Transverse colon (tissue), 4 donors: Measurements from ENCODE around the gene EXOC5. TPM values are rescaled to one million over a fixed set of nuclear protein-coding genes. Genes with fewer than 3 reads are reported as not detected.
"Not testable (repeated sequence)": the region's sequence is repeated elsewhere in the genome, so short reads cannot be mapped to it uniquely, and the experiment has no call there.

ENCODE experiments used
- DNase-seq: peaks from one replicate; pipeline ENCODE4 v3.0.0-alpha.2; 2019
- H3K27ac ChIP-seq, 4 donors: fragments of 200-600 bp; sonication (generic); 2 replicates each; pipeline ENCODE4 v1.5.1; 2016 to 2018; ENCODE audit warnings: inconsistent platforms in 4 of 4
- H3K27me3 ChIP-seq: fragments of 200-600 bp; sonication (generic); 2 replicates; pipeline ENCODE4 v1.5.1; 2017; ENCODE audit warnings: inconsistent platforms
- H3K36me3 ChIP-seq, 4 donors: fragments of 200-600 bp; sonication (generic); 2 replicates each; pipeline ENCODE4 v1.5.1; 2017 to 2019; ENCODE audit warnings: inconsistent platforms in 4 of 4
- H3K4me1 ChIP-seq, 4 donors: fragments of 200-600 bp; sonication (generic); 2 replicates each; pipeline ENCODE4 v1.5.1; 2017 to 2020; ENCODE audit warnings: inconsistent platforms in 4 of 4
- H3K4me3 ChIP-seq, 4 donors: fragments of 200-600 bp; sonication (generic); 1 replicate in 1 of 4; 2 replicates in 3 of 4; pipeline versions ENCODE4 v1.5.1 to v1.6.1; 2017 to 2019; ENCODE audit warnings: inconsistent platforms in 4 of 4
- H3K9me3 ChIP-seq, 2 donors: fragments of 200-600 bp; sonication (generic); 2 replicates each; pipeline ENCODE4 v1.5.1; 2017 to 2019; ENCODE audit warnings: inconsistent platforms in 2 of 2
- CTCF ChIP-seq, 5 experiments: fragments of 200-600 bp in 3 of 5; fragments of 450-650 bp in 2 of 5; sonication (generic) in 3 of 5; IDR thresholded peaks; 1 replicate in 2 of 5; 2 replicates in 3 of 5; pipeline ENCODE4 v1.5.1; 2016 to 2017; ENCODE audit warnings: antibody characterized with exemption in 5 of 5, inconsistent platforms in 3 of 5, mild to moderate bottlenecking in 2 of 5, moderate library complexity in 1 of 5
- EP300 ChIP-seq: sonication (generic); formaldehyde crosslinking; IDR thresholded peaks from one replicate; pipeline ENCODE4 v1.6.1; 2017; ENCODE audit warnings: antibody characterized with exemption, low read depth
- POLR2A ChIP-seq: fragments of 450-650 bp; IDR thresholded peaks from one replicate; pipeline ENCODE4 v1.6.1; 2016; ENCODE audit warnings: antibody characterized with exemption, mild to moderate bottlenecking, moderate library complexity
- POLR2AphosphoS5 ChIP-seq, 3 donors: sonication (generic); formaldehyde crosslinking; IDR thresholded peaks; one replicate each; pipeline ENCODE4 v1.6.1; 2016; ENCODE audit warnings: antibody characterized with exemption in 3 of 3
- WGBS, 2 donors: methylation state at CpG; one replicate each; pipeline ENCODE4 v1.1.5; 2018; ENCODE audit warnings: low coverage in 1 of 2; 5-methylcytosine and 5-hydroxymethylcytosine counted together
- in situ Hi-C, 4 donors: fragments of 200-750 bp; cut with MboI; loops; one replicate each; pipeline versions ENCODE4 v1.15.0 to v1.15.1; 2017; ENCODE audit warnings: low sequenced_read_pairs in 3 of 4, low pct_ligation_motif_present in 1 of 4, low pct_unique_long_range_greater_than_20kb in 1 of 4
- intact Hi-C: fragments of 100-400 bp; cut with DNase I; formaldehyde crosslinking; loops from one replicate; pipeline ENCODE4 v1.15.1; 2023; ENCODE audit warnings: low total_unique reads
- total RNA-seq, 4 donors: library from RNA; depleted of rRNA; stranded (reverse); fragments of >200 nt; gene quantifications; one replicate each; pipeline ENCODE4 v1.1.0, GENCODE V29; 2016

Gene EXOC5
- total RNA-seq, 4 donors from 2014 or later = 22.8 to 51.3 (median 29.2) TPM

GRCh38 chr14:57209561-57209960 is 59.1 kb downstream of the EXOC5 start:
- Histone ChIP-seq H3K4me1 (no peaks in the 10 kb centered on the region), H3K4me3 (no peak overlapping the region), H3K27me3 (no peaks in the 10 kb centered on the region), H3K9me3 (no peaks in the 10 kb centered on the region), H3K27ac (no peak overlapping the region), H3K36me3 (peaks cover 0 to 9% (median 3%) of the 10 kb centered on the region in 4 donors)
- 71 to 80% methylated on average over 4 of the region's 4 CpGs for WGBS, 2 donors
- intact Hi-C loops = no loop called here
- DNase-seq = no peak
- TF ChIP-seq POLR2AphosphoS5 (IDR thresholded peaks at IDR 0.05) = no peak
- no peak for TF ChIP-seq POLR2A
- in situ Hi-C loops = loop anchor here in 1 of 4 donors (10.0 kb wide), 1 partner anchor 655 kb away; no protein-coding TSS in a partner anchor

- Histone ChIP-seq H3K27ac (no peak overlapping the region), H3K4me3 (no peak overlapping the region), H3K36me3 (peaks cover 0 to 9% (median 3%) of the 10 kb centered on the region in 4 donors), H3K4me1 (no peaks in the 10 kb centered on the region), H3K9me3 (no peaks in the 10 kb centered on the region), H3K27me3 (no peaks in the 10 kb centered on the region)
- in situ Hi-C loops = loop anchor here in 1 of 4 donors (10.0 kb wide), 1 partner anchor 651 kb away; no protein-coding TSS in a partner anchor
- TF ChIP-seq POLR2AphosphoS5 (IDR thresholded peaks at IDR 0.05) (no peak), EP300 (no peak), CTCF (IDR thresholded peaks at IDR 0.05) (no peak), POLR2A (no peak)
- no peak for DNase-seq
- intact Hi-C loops = no loop called here
- 88 to 93% methylated on average over 5 of the region's 5 CpGs for WGBS, 2 donors
These were observed 62.8 kb downstream of the EXOC5 start for GRCh38 chr14:57205938-57206337.

GRCh38 chr14:57202672-57203071 is 66.0 kb downstream of the EXOC5 start:
- H3K27ac ChIP-seq, H3K36me3 ChIP-seq, H3K4me3 ChIP-seq, H3K9me3 ChIP-seq, DNase-seq, H3K4me1 ChIP-seq, H3K27me3 ChIP-seq, intact Hi-C loops: not testable (repeated sequence)
- in situ Hi-C loops = loop anchor here in 1 of 4 donors (10.0 kb wide), 1 partner anchor 648 kb away; no protein-coding TSS in a partner anchor
- TF ChIP-seq CTCF (IDR thresholded peaks at IDR 0.05) = peak in 3 of 5 experiments; percentile 36 to 39 (median 38)

- H3K36me3 ChIP-seq = no peaks in the 10 kb centered on the region
- 50 to 86% methylated on average over 1 to 6 of the region's 6 CpGs for WGBS, 2 donors
- TF ChIP-seq EP300 = no peak
- TF ChIP-seq POLR2A = no peak
- no peak for TF ChIP-seq CTCF (IDR thresholded peaks at IDR 0.05)
- TF ChIP-seq POLR2AphosphoS5 (IDR thresholded peaks at IDR 0.05) = no peak
- H3K27ac ChIP-seq = no peak overlapping the region
- intact Hi-C loops = no loop called here
- in situ Hi-C loops = loop anchor here in 1 of 4 donors (10.0 to 25.0 kb wide), 2 partner anchors 645 to 713 kb away; no protein-coding TSS in a partner anchor
- no peaks in the 10 kb centered on the region for H3K27me3 ChIP-seq
- H3K4me1 ChIP-seq = no peaks in the 10 kb centered on the region
- H3K4me3 ChIP-seq = no peak overlapping the region
- H3K9me3 ChIP-seq = no peaks in the 10 kb centered on the region
- no peak for DNase-seq
These were observed 68.8 kb downstream of the EXOC5 start for GRCh38 chr14:57199921-57200320.

GRCh38 chr14:57189070-57189469 is 79.6 kb downstream of the EXOC5 start:
- no peak for DNase-seq
- in situ Hi-C loops (loop anchor here in 1 of 4 donors (25.0 kb wide), 1 partner anchor 702 kb away; no protein-coding TSS in a partner anchor), intact Hi-C loops (no loop called here)
- H3K27ac ChIP-seq = no peak overlapping the region
- 61 to 66% methylated on average over 7 of the region's 7 CpGs for WGBS, 2 donors
- H3K9me3 ChIP-seq = no peaks in the 10 kb centered on the region
- TF ChIP-seq CTCF (IDR thresholded peaks at IDR 0.05) (no peak), POLR2AphosphoS5 (IDR thresholded peaks at IDR 0.05) (no peak), POLR2A (no peak), EP300 (no peak)
- H3K36me3 ChIP-seq = no peaks in the 10 kb centered on the region
- H3K4me3 ChIP-seq = no peak overlapping the region
- peaks cover 29% of the 10 kb centered on the region for H3K27me3 ChIP-seq
- H3K4me1 ChIP-seq = no peaks in the 10 kb centered on the region
